ENCODE measurements around the gene SLC2A4RG. TPM values are rescaled to one million over a fixed set of nuclear protein-coding genes. Genes with fewer than 3 reads are reported as not detected.

The SLC2A4RG gene
- total RNA-seq, 1 experiment from 2014 or later, result 121 TPM

- TF ChIP-seq REST (IDR thresholded peaks at IDR 0.05; ENCODE audit: low read depth), result no peak
- no peak for TF ChIP-seq SIN3A (IDR thresholded peaks at IDR 0.05; ENCODE audit: low read depth)
- no peak for TF ChIP-seq ELF1 (IDR thresholded peaks at IDR 0.05; ENCODE audit: borderline replicate concordance, low read depth)
- no peak for TF ChIP-seq TCF7L2 (IDR thresholded peaks at IDR 0.05; ENCODE audit: borderline replicate concordance, extremely low read depth, insufficient read depth, insufficient read length)
- TF ChIP-seq CTCF (IDR thresholded peaks at IDR 0.05 in 2 of 3, conservative IDR thresholded peaks at IDR 0.05 in 1 of 3; ENCODE audit: borderline replicate concordance in 1 of 3, insufficient read depth in 1 of 3, low read depth in 2 of 3, low read length in 2 of 3), result no peak
- no peak for TF ChIP-seq JUND (IDR thresholded peaks at IDR 0.05)
- TF ChIP-seq POLR2A (IDR thresholded peaks at IDR 0.05; ENCODE audit: borderline replicate concordance, extremely low read depth, insufficient read depth, insufficient read length), result no peak
- no peak for TF ChIP-seq RAD21 (IDR thresholded peaks at IDR 0.05; ENCODE audit: low read depth)
- TF ChIP-seq YY1 (IDR thresholded peaks at IDR 0.05; ENCODE audit: extremely low read depth, insufficient replicate concordance, low read depth, low read length), result no peak
These were observed 39.2 kb upstream of the SLC2A4RG start (continued) for GRCh38 chr20:63700199-63701050.

Data from HCT116 (cell line).